Ishikawa (cell line): ENCODE measurements around the gene PEPD.

Experiments used
- CEBPB ChIP-seq: IDR thresholded peaks from 2 replicates; pipeline ENCODE4 v1.6.1; 2012
- CREB1 ChIP-seq: IDR thresholded peaks from 2 replicates; pipeline ENCODE4 v1.6.1; 2012; ENCODE audit warnings: low read depth
- EGR1 ChIP-seq: IDR thresholded peaks from 2 replicates; pipeline ENCODE4 v1.6.1; 2012
- EP300 ChIP-seq: IDR thresholded peaks from 2 replicates; pipeline ENCODE4 v1.6.1; 2012; ENCODE audit warnings: borderline replicate concordance
- FOXM1 ChIP-seq: IDR thresholded peaks from 2 replicates; pipeline ENCODE4 v1.6.1; 2012; ENCODE audit warnings: low read depth, borderline replicate concordance
- MAX ChIP-seq: IDR thresholded peaks from 2 replicates; pipeline ENCODE4 v1.6.1; 2012
- NFIC ChIP-seq: IDR thresholded peaks from 2 replicates; pipeline ENCODE4 v1.6.1; 2012
- RAD21 ChIP-seq: IDR thresholded peaks from 2 replicates; pipeline ENCODE4 v1.6.1; 2012; ENCODE audit warnings: low read depth
- REST ChIP-seq: IDR thresholded peaks from 2 replicates; pipeline ENCODE4 v1.6.1; 2012; ENCODE audit warnings: low read depth, mild to moderate bottlenecking
- TAF1 ChIP-seq: IDR thresholded peaks from 2 replicates; pipeline ENCODE4 v1.6.1; 2012; ENCODE audit warnings: low read depth, mild to moderate bottlenecking
- TCF12 ChIP-seq: IDR thresholded peaks from 2 replicates; pipeline ENCODE4 v1.6.1; 2012; ENCODE audit warnings: low read depth
- TEAD4 ChIP-seq: IDR thresholded peaks from 2 replicates; pipeline ENCODE4 v1.6.1; 2012
- USF1 ChIP-seq: IDR thresholded peaks from 2 replicates; pipeline ENCODE4 v1.6.1; 2012
- YY1 ChIP-seq: IDR thresholded peaks from 2 replicates; pipeline ENCODE4 v1.6.1; 2012; ENCODE audit warnings: low read depth
- ZBTB7A ChIP-seq: IDR thresholded peaks from 2 replicates; pipeline ENCODE4 v1.6.1; 2012; ENCODE audit warnings: low read depth

The PEPD gene

GRCh38 chr19:33422369-33423180 lies 99.0 kb downstream of the PEPD start:
- TF ChIP-seq NFIC (no peak), TEAD4 (no peak), FOXM1 (no peak), EGR1 (no peak), EP300 (no peak), ZBTB7A (no peak), CEBPB (no peak), RAD21 (no peak), YY1 (no peak), TCF12 (no peak), TAF1 (no peak), USF1 (no peak), REST (no peak), MAX (no peak), CREB1 (no peak)

GRCh38 chr19:33421368-33421767 lies 100.2 kb downstream of the PEPD start:
- TF ChIP-seq EGR1 (no peak), NFIC (no peak), REST (no peak), FOXM1 (no peak), TEAD4 (no peak), MAX (no peak), TAF1 (no peak), EP300 (no peak), CREB1 (no peak), CEBPB (no peak), YY1 (no peak), RAD21 (no peak), USF1 (no peak), TCF12 (no peak), ZBTB7A (no peak)

GRCh38 chr19:33420821-33421220 lies 100.8 kb downstream of the PEPD start:
- TF ChIP-seq FOXM1 = no peak
- TF ChIP-seq EP300 = no peak
- TF ChIP-seq NFIC = no peak
- TF ChIP-seq EGR1 = no peak
- TF ChIP-seq TAF1 = no peak
- TF ChIP-seq MAX = no peak
- TF ChIP-seq RAD21 = no peak
- no peak for TF ChIP-seq REST
- TF ChIP-seq TEAD4 = no peak

- no peak for TF ChIP-seq YY1
Observed at GRCh38 chr19:33419788-33420130, 101.8 kb downstream of the PEPD start.
